Endothelial cell of umbilical vein (primary cell): Measurements from ENCODE around the gene MS4A4A. TPM values are rescaled to one million over a fixed set of nuclear protein-coding genes. Genes with fewer than 3 reads are reported as not detected.
"Not testable (repeated sequence)": the region's sequence is repeated elsewhere in the genome, so short reads cannot be mapped to it uniquely, and the experiment has no call there.

Experiments
- BruUV-seq: library from RNA; stranded (reverse); fragments of 400-500 nt; replicated peaks from 2 replicates; lab custom pipeline; 2021; lab: Mats Ljungman, UMichigan
- CTCF ChIA-PET: fragments of 300-600, 350-600 bp; sonication (Branson Sonifier 250); formaldehyde crosslinking; loops from one replicate; lab custom pipeline; 2021; ENCODE audit warnings: antibody characterized with exemption, inconsistent platforms; lab: Charles Lee
- POLR2A ChIA-PET: fragments of 300-600, 350-600 bp; sonication (Branson Sonifier 250); formaldehyde crosslinking; loops from one replicate; lab custom pipeline; 2021; ENCODE audit warnings: antibody characterized with exemption, inconsistent platforms; lab: Charles Lee
- DNase-seq: peaks from one replicate; pipeline ENCODE4 v3.0.0-alpha.2; 2011; ENCODE audit warnings: low read depth, low spot score
- FAIRE-seq: peaks from 2 replicates; lab custom pipeline; 2011; peaks lifted over from hg19 to GRCh38; lab: Jason Lieb, UNC
- H2AFZ ChIP-seq: 2 replicates; pipeline ENCODE4 v1.6.0; 2012; ENCODE audit warnings: low read depth, low read length, control low read depth, inconsistent platforms
- H3K27ac ChIP-seq: 2 replicates; pipeline ENCODE4 v1.5.1; 2011; ENCODE audit warnings: low read depth, mild to moderate bottlenecking, control low read depth, low read length, moderate library complexity; ENCODE audit not compliant: insufficient read depth
- H3K27me3 ChIP-seq, 2 experiments: 2 replicates each; pipeline versions ENCODE4 v1.6.0 to v1.6.1; 2011; ENCODE audit warnings: low read length in 2 of 2, mixed read lengths in 1 of 2; ENCODE audit not compliant: control insufficient read depth in 2 of 2, insufficient read depth in 2 of 2
- H3K36me3 ChIP-seq, 2 experiments: 2 replicates in 1 of 2; 3 replicates in 1 of 2; pipeline ENCODE4 v1.5.1; 2011; ENCODE audit warnings: low read length in 2 of 2, mild to moderate bottlenecking in 1 of 2, moderate library complexity in 1 of 2; ENCODE audit not compliant: control insufficient read depth in 2 of 2, insufficient read depth in 2 of 2; ENCODE audit errors: extremely low read depth in 1 of 2
- H3K4me1 ChIP-seq: 3 replicates; pipeline ENCODE4 v1.5.1; 2011; ENCODE audit warnings: mild to moderate bottlenecking, low read length; ENCODE audit not compliant: control insufficient read depth, insufficient read depth; ENCODE audit errors: extremely low read depth
- H3K4me2 ChIP-seq: 2 replicates; pipeline ENCODE4 v1.6.1; 2011; ENCODE audit warnings: low read length, control low read depth, mixed read lengths; ENCODE audit not compliant: insufficient read depth
- H3K4me3 ChIP-seq, 3 experiments: fragments of 200-600 bp in 1 of 3; sonication (generic), shearing (Covaris generic) in 1 of 3; replicated peaks in 1 of 3; 2 replicates each; pipeline ENCODE4 v1.5.1; 2011 to 2016; ENCODE audit warnings: control low read depth in 3 of 3, low read length in 3 of 3, mild to moderate bottlenecking in 2 of 3, inconsistent platforms in 1 of 3, low read depth in 1 of 3, moderate library complexity in 1 of 3; ENCODE audit not compliant: insufficient read depth in 1 of 3
- H3K79me2 ChIP-seq: 2 replicates; pipeline ENCODE4 v1.6.0; 2012; ENCODE audit warnings: low read length, inconsistent platforms; ENCODE audit not compliant: control insufficient read depth, insufficient read depth
- H3K9ac ChIP-seq: replicated peaks from 2 replicates; pipeline ENCODE3; 2011; ENCODE audit warnings: low read length, control low read depth; ENCODE audit not compliant: insufficient read depth; ENCODE audit errors: extremely low read depth
- H3K9me1 ChIP-seq: replicated peaks from 3 replicates; pipeline ENCODE4 v1.6.0; 2011; ENCODE audit warnings: mild to moderate bottlenecking, low read length; ENCODE audit not compliant: control insufficient read depth, insufficient read depth; ENCODE audit errors: extremely low read depth
- H3K9me3 ChIP-seq: replicated peaks from 2 replicates; pipeline ENCODE4 v1.5.1; 2012; ENCODE audit warnings: low read length, inconsistent platforms; ENCODE audit not compliant: control insufficient read depth, insufficient read depth
- H4K20me1 ChIP-seq: replicated peaks from 2 replicates; pipeline ENCODE3; 2011; ENCODE audit warnings: mild to moderate bottlenecking, low read length; ENCODE audit not compliant: control insufficient read depth, insufficient read depth; ENCODE audit errors: extremely low read depth
- FOS ChIP-seq: IDR thresholded peaks from 2 replicates; pipeline ENCODE4 v1.6.1; 2011; ENCODE audit warnings: mild to moderate bottlenecking, low read length, moderate library complexity, borderline replicate concordance; ENCODE audit not compliant: insufficient read depth
- GATA2 ChIP-seq: IDR thresholded peaks from 2 replicates; pipeline ENCODE4 v1.7.0; 2011; ENCODE audit warnings: low read depth, mild to moderate bottlenecking, moderate library complexity, mixed read lengths, low read length; ENCODE audit not compliant: insufficient read length, insufficient read depth
- JUN ChIP-seq: IDR thresholded peaks from 2 replicates; pipeline ENCODE4 v1.6.1; 2011; ENCODE audit warnings: borderline replicate concordance, low read depth; ENCODE audit not compliant: insufficient read length, insufficient read depth
- MAX ChIP-seq: IDR thresholded peaks from 2 replicates; pipeline ENCODE4 v1.6.1; 2011; ENCODE audit not compliant: insufficient read depth, insufficient read length
- MYC ChIP-seq: IDR thresholded peaks from one replicate; pipeline ENCODE4 v1.6.1; 2011; ENCODE audit warnings: mild to moderate bottlenecking, low read depth, low read length
- POLR2A ChIP-seq: IDR thresholded peaks from 2 replicates; pipeline ENCODE4 v1.6.1; 2012; ENCODE audit warnings: low read depth, mild to moderate bottlenecking, control low read depth, low read length
- POLR2AphosphoS5 ChIP-seq: IDR thresholded peaks from 2 replicates; pipeline ENCODE4 v1.6.1; 2012; ENCODE audit warnings: low read depth, mild to moderate bottlenecking, control low read depth, low read length, moderate library complexity; ENCODE audit not compliant: insufficient read depth
- dilution Hi-C: fragments of 300-500 bp; cut with MboI; formaldehyde crosslinking; loops from one replicate; pipeline ENCODE4 v1.15.0; 2019; ENCODE audit warnings: low sequenced_read_pairs; ENCODE audit not compliant: extremely low pct_ligation_motif_present
- intact Hi-C: fragments of 100-400 bp; cut with micrococcal nuclease; formaldehyde crosslinking; loops from one replicate; pipeline ENCODE4 v1.10.0; 2022
- polyA plus RNA-seq, 4 experiments: library from polyadenylated mRNA; depleted of rRNA in 3 of 4; stranded (reverse) in 3 of 4; unstranded in 1 of 4; fragments of >200 nt; gene quantifications; 2 replicates each; pipeline versions ENCODE4 v1.2.1 to v1.2.3, GENCODE V29; 2011 to 2012; ENCODE audit warnings: missing spikeins in 1 of 4
- total RNA-seq: library from RNA; stranded (reverse); gene quantifications from 2 replicates; pipeline ENCODE4 v1.2.3, GENCODE V29; 2021

Gene MS4A4A
- total and polyA plus RNA-seq, 2 donors (not counting 3 experiments of a cell fraction or from before 2014, with no cell fraction given) = 0.19 TPM; not detected in 1

DNA sequence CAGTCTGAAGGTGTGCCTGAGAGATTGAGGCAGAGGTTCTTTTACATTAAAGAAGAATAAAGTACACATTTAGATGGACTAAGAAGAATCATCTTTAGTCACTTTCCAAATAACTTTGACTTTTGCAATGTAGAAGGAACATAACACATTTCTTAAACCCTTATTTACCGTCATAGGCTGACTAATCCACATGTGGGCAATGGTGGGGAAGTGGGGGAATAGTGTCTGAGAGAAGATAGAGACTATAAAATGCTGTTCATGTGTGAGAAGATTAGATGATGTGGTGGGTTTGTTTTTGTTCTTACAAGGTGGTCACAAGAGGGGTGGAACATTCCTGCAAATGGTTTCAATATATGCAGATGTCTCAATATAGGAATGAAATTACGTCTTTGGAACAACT, 1.8 kb downstream of the MS4A4A start:
- no peak for DNase-seq
- Histone ChIP-seq H3K9me3 (no peaks in the 10 kb centered on the region), H2AFZ (no peak overlapping the region), H3K4me1 (peaks cover 10% of the 10 kb centered on the region), H3K27ac (no peak overlapping the region), H3K79me2 (no peaks in the 10 kb centered on the region), H3K4me3 (no peak overlapping the region), H3K9me1 (no peaks in the 10 kb centered on the region), H3K27me3 (no peaks in the 10 kb centered on the region), H4K20me1 (no peaks in the 10 kb centered on the region), H3K9ac (no peak overlapping the region), H3K36me3 (no peaks in the 10 kb centered on the region), H3K4me2 (no peak overlapping the region)
- no TSS peak for BruUV-seq
- FAIRE-seq = no peak
- POLR2A ChIA-PET = no interaction called here
- intact Hi-C loops = no loop called here
- TF ChIP-seq FOS = no peak
- no peak for TF ChIP-seq JUN
- TF ChIP-seq GATA2 = no peak
- no peak for TF ChIP-seq POLR2AphosphoS5
- TF ChIP-seq MAX = no peak
- TF ChIP-seq MYC = no peak
- TF ChIP-seq POLR2A = no peak
- CTCF ChIA-PET = interaction anchor here (1.3 kb wide), 1 partner anchor 81 kb away, joined by 3 read pairs; no protein-coding TSS in a partner anchor
- dilution Hi-C loops = no loop called here

DNA sequence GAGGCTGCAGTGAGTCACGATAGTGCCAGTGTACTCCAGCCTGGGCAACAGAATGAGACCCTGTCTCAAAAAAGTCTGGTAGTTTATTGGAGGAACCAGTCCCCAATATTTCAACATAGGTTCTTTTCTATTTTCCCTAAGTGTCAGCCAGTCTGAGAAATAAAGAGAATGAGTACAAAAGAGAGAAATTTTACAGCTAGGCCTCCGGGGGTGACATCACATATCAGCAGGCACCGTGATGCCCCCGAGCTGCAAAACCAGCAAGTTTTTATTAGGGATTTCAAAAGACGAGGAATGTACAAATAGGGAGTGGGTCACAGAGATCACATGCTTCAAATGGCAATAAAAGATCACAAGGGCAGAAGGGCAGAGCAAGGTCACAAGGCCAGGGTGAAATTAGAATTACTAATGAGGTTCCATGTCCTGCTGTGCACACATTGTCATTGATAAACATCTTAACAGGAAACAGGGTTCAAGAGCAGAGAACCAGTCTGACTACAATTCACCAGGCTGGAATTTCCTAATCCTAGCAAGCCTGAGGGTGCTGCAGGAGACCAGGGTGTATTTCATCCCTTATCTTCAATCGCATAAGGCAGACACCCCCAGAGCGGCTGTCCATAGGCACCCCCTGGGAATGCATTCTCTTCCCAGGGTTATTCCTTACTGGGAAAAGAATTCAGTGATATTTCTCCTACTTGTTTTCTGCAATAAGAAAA, 5.1 kb downstream of the MS4A4A start:
- H3K36me3 ChIP-seq, intact Hi-C loops, H3K9me1 ChIP-seq, CTCF ChIA-PET, H3K9me3 ChIP-seq, DNase-seq, H3K79me2 ChIP-seq, H3K27me3 ChIP-seq, BruUV-seq, dilution Hi-C loops, H4K20me1 ChIP-seq, H3K4me1 ChIP-seq, H3K4me2 ChIP-seq, H3K4me3 ChIP-seq, H3K9ac ChIP-seq, H2AFZ ChIP-seq, POLR2A ChIA-PET, FAIRE-seq: not testable (repeated sequence)
- peak; percentile 61 for TF ChIP-seq GATA2
- peak overlapping the region; percentile 50 for H3K27ac ChIP-seq
